ENCODE data around the gene MFF.
"Not testable (repeated sequence)": the region's sequence is repeated elsewhere in the genome, so short reads cannot be mapped to it uniquely, and the experiment has no call there.

Gene MFF

DNA sequence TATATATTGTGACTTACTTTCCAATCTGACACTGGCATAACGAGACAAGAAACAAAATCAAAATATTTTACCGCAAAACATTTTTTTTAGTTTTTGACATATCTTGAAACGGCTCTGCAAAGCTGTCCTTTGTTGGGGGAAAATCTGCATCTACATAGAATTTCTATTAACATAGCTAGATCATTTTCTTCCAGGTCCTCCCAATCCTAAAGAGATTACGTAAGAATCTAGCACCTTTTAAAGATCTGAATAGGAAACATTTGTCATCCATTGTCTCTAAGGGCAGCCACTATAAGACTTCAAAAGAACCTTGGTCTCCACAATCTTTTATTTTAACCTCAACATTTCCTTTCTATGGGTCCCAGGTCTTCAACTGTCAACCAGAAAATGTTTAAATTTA is 1.2 kb upstream of the MFF start:
- in situ Hi-C loops (cut with HindIII; ENCODE audit: low pct_ligation_motif_present, low pct_unique_long_range_greater_than_20kb, low sequenced_read_pairs) = no loop called here
- DNase-seq = no peak

DNA sequence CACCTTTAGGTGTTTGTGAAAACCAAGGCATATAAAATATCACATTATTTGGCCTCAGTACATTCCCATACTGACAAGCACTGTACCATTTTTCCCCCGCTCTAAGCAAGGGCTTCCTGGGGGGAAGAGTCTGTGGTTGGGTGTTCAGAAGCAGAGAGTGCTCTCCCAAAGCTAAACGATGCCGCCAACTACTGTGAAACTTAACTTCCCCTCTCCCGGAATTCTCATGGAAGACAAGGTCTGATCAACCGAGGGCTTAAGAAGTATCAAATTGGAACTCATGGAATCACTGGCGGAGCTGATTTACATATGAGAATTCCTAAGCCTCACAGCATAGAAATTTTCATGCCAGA is 433 bp upstream of the MFF start:
- DNase-seq = no peak
- in situ Hi-C loops (cut with HindIII; ENCODE audit: low pct_ligation_motif_present, low pct_unique_long_range_greater_than_20kb, low sequenced_read_pairs) = no loop called here

DNA sequence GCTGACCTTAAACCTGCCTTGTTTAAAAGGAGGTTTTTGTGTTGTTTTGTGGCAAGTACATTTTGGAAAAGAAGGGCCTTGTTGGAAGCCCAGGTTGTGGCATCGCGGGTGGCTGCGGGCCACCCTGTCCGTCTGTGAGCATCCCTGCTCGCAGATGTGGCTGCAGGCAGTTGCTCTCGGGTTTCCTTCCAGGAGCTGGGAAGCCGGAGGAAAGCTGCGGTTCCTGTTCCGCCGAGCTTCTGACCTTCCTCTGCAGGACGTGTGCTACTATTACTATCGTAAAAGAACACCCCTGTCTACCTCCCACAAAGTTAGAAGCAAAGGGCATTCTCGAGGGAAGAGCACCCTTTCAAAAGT is 766 bp downstream of the MFF start:
- peak; percentile 50 for DNase-seq
- in situ Hi-C loops (cut with HindIII; ENCODE audit: low pct_ligation_motif_present, low pct_unique_long_range_greater_than_20kb, low sequenced_read_pairs) = no loop called here

DNA sequence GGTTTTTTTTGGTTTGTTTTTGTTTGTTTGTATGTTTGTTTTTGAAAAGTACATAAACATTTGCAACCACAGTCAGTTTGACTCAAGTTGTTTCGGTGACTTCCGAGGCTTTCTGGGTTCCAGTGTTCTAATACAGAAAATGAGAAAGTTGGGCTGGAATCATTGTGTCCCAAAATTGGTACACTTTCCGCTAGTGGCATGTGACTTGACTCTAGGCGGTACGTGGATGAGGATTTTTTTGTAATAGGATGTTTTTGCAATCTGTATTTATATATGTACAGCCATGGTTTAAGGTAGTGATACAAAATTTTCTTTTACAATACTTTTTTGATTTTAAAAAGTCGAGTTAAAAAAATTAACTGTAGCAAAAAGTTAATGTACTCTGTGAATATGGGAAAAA is 1.7 kb downstream of the MFF start:
- DNase-seq = no peak
- in situ Hi-C loops (cut with HindIII; ENCODE audit: low pct_ligation_motif_present, low pct_unique_long_range_greater_than_20kb, low sequenced_read_pairs) = no loop called here

DNA sequence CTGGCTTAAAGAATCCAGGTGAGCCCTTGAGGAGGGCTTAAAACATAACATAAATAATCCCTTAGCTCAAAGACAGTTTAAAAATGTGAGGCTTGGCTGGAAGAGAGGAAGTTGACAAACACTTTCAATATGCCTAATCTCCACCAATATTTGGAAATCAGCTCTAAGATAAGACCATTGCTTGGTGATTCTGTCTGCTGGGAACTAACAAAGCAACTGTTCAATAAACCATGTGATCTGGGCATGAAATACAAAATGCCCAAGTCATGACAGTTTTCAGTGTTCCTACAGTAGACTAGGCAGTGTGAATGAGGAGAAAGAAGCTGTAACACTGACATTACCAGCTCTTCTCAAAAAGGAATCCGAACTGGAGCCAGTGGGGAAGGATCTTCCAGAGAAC is 10.7 kb downstream of the MFF start:
- in situ Hi-C loops (cut with HindIII; ENCODE audit: low pct_ligation_motif_present, low pct_unique_long_range_greater_than_20kb, low sequenced_read_pairs) = no loop called here
- DNase-seq = no peak

DNA sequence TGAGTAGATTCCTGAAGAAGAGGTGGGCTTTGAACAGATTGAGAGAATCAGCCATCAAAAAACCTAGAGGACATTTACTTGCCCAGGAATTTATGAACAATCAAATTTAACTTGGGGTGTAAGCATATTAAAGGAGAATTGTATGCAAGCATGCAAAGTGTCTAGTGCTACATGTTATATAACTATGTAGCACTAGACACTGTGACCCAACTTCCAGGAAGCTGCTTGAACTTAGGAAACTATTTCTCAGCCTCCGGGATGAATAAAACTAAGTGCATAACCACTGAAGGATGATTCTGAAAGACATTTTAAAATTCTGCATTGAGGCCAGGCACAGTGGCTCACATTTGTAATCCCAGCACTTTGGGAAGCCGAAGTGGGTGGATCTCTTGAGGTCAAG is 12.4 kb downstream of the MFF start:
- DNase-seq = no peak
- in situ Hi-C loops (cut with HindIII; ENCODE audit: low pct_ligation_motif_present, low pct_unique_long_range_greater_than_20kb, low sequenced_read_pairs) = no loop called here

DNA sequence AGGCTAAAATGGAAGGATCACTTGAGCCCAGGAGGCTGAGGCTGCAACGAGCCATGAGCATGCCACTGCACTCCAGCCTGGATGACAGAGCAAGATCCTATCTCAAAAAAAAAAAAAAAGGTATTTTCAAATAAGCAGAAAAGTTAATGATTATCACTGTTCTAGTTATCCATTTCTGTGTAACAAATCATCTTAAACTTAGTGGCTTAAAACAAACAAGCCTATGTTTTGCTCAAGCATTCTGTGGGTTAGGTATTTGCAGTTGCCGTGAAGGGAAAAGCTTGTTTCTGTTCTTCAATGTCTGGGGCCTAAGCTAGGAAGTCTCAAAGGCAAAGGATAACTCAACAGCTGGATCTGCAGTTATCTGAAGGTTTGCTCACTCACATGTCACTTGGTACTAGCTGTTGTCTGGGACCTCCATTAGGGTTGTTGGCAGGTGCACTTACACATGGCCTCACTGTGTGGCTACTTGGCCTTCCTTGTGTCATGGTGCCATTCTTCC is 14.1 kb downstream of the MFF start:
- DNase-seq = peak; percentile 38
- in situ Hi-C loops (cut with HindIII; ENCODE audit: low pct_ligation_motif_present, low pct_unique_long_range_greater_than_20kb, low sequenced_read_pairs) = no loop called here

DNA sequence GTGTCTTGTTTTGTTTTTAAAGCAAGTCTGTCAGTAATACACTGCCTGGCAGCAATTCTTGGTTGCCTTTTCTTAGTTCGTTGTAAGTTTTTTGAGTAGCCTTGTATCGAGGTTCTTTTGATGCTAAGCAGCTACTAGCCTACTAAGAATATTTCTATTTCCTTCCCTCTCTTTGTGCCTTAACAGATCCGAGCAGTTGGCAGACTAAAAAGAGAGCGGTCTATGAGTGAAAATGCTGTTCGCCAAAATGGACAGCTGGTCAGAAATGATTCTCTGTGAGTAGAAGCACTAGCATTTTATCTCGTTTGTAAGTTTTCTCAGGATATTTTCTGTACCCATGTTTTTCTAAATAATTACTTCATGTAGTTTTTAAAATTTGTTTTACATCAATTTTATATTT is 15.1 kb downstream of the MFF start:
- DNase-seq = no peak
- in situ Hi-C loops (cut with HindIII; ENCODE audit: low pct_ligation_motif_present, low pct_unique_long_range_greater_than_20kb, low sequenced_read_pairs) = no loop called here

DNA sequence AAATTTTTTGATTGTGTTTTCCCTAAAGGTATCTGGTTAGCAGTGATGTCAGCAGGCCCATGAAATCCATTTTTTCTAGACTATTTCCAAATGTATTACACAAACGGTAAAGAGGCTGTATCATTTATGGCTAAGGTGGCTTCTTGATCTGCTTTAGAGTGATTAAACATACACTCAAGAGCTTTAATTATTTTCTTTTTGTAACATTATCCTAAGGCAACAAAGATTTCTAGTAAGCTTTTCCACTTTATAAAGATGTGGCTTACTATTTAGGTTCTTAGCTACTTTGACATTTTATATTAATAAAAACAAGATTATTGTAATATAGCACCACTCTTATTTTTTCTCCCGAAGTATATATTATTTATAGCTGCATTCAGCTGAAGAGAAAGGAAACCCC is 16.5 kb downstream of the MFF start:
- no peak for DNase-seq
- in situ Hi-C loops (cut with HindIII; ENCODE audit: low pct_ligation_motif_present, low pct_unique_long_range_greater_than_20kb, low sequenced_read_pairs) = no loop called here

DNA sequence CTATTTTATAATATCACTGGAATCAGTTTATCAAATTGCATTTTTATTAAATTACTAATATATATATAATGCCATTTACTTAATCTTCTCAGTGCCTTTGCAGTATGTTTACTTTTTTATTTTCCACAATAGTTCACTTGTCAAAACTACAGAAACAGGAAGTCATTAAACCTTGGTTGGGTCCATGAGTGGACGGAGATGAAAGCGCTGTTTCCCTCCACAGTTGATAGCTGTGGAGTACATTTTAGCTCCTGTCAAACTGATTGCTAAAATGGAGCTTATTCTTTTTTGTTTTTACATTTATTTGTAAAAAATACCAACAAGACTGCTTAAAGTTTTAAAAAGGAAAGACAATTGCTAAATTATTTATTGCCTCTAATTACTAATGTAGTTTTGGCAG is 19.2 kb downstream of the MFF start:
- in situ Hi-C loops (cut with HindIII; ENCODE audit: low pct_ligation_motif_present, low pct_unique_long_range_greater_than_20kb, low sequenced_read_pairs) = no loop called here

DNA sequence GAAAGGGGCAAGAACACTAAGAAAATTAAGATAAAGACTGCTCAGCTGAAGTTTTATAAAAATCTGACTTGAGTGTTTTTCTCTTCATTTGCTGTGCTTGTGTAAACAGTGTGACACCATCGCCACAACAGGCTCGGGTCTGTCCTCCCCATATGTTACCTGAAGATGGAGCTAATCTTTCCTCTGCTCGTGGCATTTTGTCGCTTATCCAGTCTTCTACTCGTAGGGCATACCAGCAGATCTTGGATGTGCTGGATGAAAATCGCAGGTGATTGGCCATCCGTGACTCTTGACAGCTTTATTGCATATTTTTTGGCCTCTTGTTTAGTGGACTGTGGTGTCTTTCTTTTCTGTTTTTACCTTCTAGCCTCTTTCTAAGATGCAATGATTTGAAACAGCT is 22.1 kb downstream of the MFF start:
- in situ Hi-C loops (cut with HindIII; ENCODE audit: low pct_ligation_motif_present, low pct_unique_long_range_greater_than_20kb, low sequenced_read_pairs) = no loop called here

More for the DNA sequence above, 19.2 kb downstream of the MFF start:
- no peak for DNase-seq

DNA sequence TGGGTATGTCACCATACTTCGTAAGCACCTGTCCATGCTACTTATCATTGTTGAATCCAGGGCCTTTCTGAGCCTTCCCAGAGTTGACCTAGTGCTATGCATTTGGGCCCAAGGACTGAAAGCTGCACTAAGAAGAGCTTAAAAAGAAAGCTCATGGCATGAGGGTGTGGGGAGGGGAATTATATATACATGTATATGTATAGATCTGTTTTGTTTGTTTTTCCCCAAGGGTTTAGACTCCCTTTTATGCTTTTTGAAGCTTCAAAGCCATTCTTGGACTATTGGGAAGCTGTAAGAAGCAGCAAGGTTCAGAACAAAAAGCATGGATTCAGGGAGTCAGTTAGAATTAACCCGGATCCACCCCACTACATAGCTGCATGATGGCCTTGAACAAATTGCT is 23.3 kb downstream of the MFF start:
- in situ Hi-C loops (cut with HindIII; ENCODE audit: low pct_ligation_motif_present, low pct_unique_long_range_greater_than_20kb, low sequenced_read_pairs) = no loop called here
- DNase-seq = no peak

More for the DNA sequence above, 22.1 kb downstream of the MFF start:
- peak; percentile 42 for DNase-seq

DNA sequence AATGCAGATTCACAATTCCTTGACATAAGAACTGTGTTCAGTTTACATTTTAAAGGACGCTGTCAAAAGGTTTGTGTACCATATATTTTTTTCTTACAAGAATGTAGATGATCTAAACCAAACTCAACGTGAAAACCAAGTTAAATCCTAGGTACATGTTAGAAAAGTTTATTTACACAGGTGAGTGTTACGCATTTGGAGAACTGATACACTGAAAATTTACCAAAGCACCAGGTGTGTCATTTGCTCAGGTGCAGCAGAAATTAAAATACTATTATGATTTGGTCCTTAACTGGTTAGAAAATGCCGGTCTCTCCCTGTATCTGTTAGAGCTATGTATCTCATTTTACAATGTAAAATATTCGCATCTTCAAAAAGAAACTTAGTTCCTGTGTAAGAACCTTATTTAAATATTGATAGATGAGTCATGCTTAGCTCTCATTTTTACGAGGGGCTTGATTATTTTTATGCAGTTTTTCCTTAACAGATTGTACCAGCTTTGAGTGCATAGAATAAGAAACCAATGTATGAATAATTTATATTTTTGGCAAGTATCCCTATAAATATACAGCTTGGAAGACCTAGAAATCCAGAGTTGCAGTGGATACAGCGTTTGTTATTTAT is 25.1 kb downstream of the MFF start:
- DNase-seq = no peak
- in situ Hi-C loops (cut with HindIII; ENCODE audit: low pct_ligation_motif_present, low pct_unique_long_range_greater_than_20kb, low sequenced_read_pairs) = no loop called here

DNA sequence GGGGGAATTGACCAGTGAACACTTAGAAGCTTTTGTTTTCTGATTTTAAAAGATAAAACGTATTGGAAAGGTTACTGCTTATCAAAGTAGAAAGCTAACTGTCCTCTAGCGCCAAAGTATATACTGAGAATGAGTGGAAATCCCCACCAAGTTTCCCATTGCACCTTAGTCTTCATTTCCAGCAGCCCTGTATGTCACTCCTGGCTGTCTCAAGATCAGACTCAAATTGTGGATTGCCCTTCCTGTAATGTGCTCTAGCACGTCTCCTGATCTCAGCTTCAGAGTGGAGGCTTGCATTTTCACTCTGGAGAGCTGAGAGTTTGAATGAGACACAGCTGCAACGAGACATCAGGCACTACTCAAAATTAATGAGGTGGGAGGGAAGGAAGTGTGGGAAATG is 26.6 kb downstream of the MFF start:
- in situ Hi-C loops (cut with HindIII; ENCODE audit: low pct_ligation_motif_present, low pct_unique_long_range_greater_than_20kb, low sequenced_read_pairs) = no loop called here
- DNase-seq = no peak

DNA sequence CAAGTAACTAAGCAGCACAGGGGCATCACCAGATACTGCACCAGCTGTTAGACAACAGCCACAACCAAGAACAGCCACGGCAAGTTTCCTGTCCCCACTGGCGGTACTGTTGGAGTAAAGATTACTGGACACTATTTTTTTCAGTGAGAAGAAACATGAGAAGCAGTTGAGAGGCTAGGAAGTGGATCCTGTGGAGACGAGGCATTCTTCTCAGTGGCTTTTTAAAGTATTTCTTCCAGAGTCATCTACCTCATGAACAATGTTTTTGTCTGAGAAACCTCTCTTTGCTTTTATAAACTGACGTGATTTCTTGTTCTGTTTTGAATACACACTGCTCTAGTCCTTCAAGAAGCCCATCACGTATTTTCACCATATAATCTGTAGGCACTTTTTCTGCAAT is 35.3 kb downstream of the MFF start:
- in situ Hi-C loops (cut with HindIII; ENCODE audit: low pct_ligation_motif_present, low pct_unique_long_range_greater_than_20kb, low sequenced_read_pairs) = no loop called here
- DNase-seq = no peak

DNA sequence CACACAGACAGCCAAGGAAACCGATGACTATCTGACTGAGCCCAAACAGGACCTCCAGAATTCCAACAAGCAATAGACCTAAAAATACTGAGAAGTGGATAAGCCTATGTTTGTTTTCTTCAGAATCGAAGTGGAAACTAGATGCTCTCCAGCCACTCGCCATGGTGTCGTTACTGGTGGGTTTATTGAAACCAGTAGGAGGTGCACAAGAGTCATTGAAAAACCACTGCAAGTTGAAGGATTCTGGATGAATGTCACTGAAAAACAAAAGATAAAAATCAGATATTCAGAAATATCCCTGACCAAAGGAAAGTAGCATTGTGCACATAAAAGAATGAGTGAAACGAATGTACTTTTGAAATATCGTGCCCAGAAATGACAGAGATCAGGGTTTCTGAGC is 38.7 kb downstream of the MFF start:
- DNase-seq = peak; percentile 5
- in situ Hi-C loops (cut with HindIII; ENCODE audit: low pct_ligation_motif_present, low pct_unique_long_range_greater_than_20kb, low sequenced_read_pairs) = no loop called here

DNA sequence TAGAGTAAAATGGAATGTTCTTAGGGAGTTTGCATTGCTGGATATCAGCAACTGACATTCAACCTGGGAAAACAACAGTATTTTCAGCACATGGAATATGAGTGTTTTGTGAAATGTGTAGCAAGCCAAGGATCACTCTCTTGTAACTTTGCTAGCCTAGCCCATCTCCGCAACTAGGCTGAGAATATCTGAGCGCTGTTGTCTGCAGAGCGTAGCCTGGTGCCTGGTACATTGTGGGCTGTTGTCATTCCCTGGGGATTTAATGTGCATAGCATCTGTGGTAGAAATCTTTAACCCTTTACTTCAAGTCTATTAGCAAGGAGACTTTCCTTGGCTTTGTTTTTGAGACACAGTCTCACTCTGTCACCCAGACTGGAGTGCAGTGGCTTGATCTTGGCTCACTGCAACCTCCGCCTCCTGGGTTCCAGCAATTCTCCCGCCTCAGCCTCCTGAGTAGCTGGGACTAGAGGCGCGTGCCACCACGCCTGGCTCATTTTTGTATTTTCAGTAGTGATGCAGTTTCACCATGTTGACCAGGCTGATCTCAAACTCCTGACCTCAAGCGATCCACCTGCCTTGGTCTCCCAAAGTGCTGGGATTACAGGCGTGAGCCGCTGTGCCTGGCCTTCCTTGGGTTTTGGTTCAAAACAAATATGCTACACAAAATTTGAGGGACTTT is 39.7 kb downstream of the MFF start:
- in situ Hi-C loops (cut with HindIII; ENCODE audit: low pct_ligation_motif_present, low pct_unique_long_range_greater_than_20kb, low sequenced_read_pairs); DNase-seq: not testable (repeated sequence)

DNA sequence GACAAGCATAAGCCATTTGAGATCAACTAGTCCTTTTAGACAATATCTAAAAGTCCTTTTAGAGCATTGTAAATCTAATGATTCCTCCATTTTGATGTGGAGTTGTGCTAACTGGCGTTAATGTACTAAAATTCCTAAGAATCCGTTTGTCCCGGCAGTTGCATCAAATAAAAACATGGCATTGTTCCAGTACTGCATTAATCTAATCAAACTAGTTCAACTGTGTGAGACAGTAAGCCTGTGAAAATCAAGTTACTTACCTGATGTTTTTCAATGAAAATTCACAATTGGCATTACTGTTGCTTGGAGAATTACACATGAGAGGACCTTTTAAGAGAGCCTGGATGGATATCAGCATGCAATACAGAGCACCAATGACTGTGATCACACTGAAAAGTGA is 40.8 kb downstream of the MFF start:
- in situ Hi-C loops (cut with HindIII; ENCODE audit: low pct_ligation_motif_present, low pct_unique_long_range_greater_than_20kb, low sequenced_read_pairs) = no loop called here
- no peak for DNase-seq

DNA sequence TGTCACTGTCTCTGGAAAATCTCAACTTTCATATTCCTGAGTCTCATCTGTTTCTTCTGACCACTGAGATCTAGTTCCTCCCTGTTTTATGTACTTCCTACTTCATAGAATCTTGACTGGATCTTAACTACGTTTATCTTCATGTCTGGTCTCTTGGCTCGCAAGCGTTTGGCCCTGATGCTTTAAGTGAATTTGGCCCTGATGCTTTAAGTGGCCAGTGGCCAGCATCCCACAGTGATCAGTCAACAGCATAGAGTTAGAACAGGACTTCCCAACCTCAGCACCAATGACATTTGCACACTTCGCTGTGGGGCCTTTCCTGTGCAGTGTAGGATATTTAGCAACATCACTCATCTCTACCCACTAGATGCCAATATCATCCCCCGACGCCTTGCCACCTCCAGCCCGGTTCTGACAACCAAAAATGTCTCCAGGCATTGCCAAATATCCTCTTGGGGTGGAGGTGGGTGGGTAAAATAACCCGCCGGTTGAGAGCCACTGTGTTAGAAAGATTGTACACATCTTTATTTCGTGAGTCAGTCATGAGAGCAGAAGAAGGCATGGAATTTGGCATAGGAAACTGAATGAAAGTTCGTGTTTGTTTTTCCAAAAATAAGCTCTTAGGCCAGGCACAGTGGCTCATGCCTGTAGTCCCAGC is 41.8 kb downstream of the MFF start:
- DNase-seq = no peak
- in situ Hi-C loops (cut with HindIII; ENCODE audit: low pct_ligation_motif_present, low pct_unique_long_range_greater_than_20kb, low sequenced_read_pairs) = no loop called here

DNA sequence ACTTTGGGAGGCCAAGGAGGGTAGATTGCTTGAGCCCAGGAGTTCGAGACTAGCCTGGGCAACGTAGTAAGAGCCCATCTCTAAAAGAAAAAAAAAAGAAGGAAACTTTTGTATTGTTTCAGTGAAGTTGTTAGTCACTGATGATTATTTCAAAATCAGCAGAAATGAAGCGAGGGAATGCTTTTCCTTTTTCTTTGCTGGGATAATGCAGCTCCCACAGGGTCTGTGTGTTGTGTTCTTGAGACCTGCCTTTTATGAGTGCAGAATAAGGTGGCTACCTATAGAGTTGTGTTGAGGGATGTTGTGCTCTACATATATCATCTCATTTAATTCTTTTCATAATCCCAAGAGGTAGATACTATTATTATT is 42.4 kb downstream of the MFF start:
- in situ Hi-C loops (cut with HindIII; ENCODE audit: low pct_ligation_motif_present, low pct_unique_long_range_greater_than_20kb, low sequenced_read_pairs) = no loop called here
- no peak for DNase-seq

Data from ACHN (cell line).